GM21515 (cell line): ENCODE results near the gene KITLG.
"Not testable (repeated sequence)": the region's sequence is repeated elsewhere in the genome, so short reads cannot be mapped to it uniquely, and the experiment has no call there.

Experiments
- ATAC-seq: cut with Tn5 transposase; IDR thresholded peaks from one replicate; pipeline ENCODE4 v1.9.1; 2021; ENCODE audit not compliant: unreplicated experiment

Gene KITLG

DNA sequence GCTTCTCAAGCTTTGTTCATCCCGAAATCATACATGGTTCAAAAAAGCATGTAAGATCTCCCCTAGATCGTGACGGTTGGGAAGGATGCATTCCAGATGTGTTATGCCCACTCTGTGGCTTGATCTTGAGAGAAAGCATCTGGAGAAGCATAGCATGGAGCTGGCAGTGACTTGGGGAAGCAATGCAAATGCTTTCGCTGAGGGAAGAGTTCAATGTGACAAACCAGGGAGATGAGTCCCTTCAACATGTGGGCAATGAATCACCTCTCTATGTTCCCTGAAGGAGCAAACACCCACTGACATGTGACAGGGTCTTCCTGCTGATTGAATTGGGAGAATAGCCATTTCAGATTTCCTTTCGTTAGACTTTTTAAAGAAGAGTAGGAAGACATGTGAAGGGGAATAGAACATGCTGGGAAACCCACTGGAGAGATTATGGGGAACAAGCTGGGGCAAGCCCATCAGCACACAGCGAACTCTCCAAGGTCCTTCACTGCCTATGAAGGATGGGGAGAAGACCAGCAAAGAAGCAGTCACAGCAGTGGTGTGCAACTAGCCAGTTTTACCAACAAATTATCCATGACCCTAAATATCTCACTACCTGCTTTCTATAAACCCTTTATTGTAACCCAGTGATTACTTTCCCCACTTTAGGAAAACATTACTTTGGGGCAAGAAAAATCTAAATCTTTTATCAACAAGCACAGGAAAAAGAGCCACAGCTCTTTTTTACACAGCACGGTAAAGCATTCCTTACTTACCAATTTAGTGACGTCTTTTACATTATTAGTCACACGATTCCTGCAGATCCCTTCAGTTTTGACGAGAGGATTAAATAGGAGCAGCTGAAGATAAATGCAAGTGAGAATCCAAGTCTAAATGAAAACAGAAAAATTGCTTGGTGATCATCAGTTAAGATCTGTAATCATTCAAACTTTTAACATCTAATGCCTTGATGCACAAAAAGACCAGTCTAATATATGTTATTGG lies 35.0 kb downstream of the KITLG start:
- ATAC-seq: no peak

GRCh38 chr12:88539893-88540292 lies 40.4 kb downstream of the KITLG start:
- ATAC-seq: no peak

- no peak for ATAC-seq
Observed at GRCh38 chr12:88538697-88539096, 41.6 kb downstream of the KITLG start.

- no peak for ATAC-seq
Observed at GRCh38 chr12:88538250-88538649, 42.0 kb downstream of the KITLG start.

GRCh38 chr12:88530868-88531267 lies 49.4 kb downstream of the KITLG start:
- ATAC-seq: no peak

DNA sequence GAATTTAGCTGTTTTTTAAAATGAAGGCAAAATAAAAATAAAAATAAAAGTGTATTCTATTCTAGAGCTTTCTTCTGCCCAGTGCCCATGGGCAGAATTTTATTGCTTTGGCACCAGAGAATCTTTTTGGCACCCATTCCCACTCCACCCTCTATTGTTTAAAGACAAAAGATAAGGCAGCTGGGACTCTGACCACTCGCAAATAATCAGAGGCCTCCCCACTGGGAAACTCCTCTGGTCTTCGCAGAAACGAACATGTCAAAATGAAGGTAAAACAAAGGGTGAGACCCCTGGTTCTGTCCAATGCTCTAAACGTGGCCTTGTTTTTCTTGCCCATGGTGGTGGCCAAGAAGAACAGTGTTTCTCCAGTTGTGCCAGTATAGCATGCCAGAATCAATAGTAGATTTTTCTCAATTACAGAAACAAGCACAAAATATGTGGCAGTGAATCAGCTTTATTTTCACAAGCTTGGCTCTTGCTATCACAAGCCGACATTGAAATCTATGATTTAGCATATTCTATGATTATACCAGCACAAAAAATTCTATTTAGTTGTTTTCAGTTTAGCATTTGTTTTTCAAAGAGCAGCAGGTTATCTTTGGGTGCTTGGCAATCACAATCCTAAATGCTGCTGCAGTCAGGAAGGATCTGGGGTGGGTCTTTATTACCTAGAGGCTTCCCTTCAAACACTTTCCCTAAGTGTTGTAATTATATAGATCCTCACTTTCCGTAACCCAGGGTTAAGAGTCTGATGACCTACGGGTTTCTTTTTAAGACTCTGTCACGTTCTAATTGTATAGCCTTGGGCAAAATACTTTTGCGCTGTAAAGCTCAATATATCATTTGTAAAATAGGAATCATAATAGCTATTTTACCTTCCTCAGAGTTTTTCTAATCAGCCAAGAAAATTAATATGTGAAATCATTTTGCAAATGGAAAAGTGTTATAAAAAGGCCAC lies 50.5 kb downstream of the KITLG start:
- no peak for ATAC-seq

GRCh38 chr12:88522961-88523360 lies 57.3 kb downstream of the KITLG start:
- ATAC-seq: no peak

DNA sequence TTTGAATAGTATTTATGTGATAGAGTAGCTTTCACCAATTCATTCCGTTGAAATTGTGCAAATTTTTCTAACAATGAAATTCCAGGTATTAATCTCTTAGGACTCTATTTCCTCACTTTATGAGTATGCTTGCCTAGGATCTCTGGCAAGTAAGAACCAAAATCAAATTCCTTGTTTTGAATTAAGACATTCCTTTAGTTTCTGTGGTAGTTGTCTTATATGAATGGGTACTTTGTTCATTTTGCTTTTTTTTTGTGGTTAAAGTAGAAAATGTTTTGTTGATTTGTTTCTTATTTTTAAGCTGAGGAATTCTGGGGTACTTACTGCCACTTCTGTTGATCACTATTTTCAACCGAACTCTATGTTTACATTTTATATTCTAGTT lies 59.8 kb downstream of the KITLG start:
- ATAC-seq: no peak

- no peak for ATAC-seq
Observed at GRCh38 chr12:88519802-88520435, 60.4 kb downstream of the KITLG start.

- no peak for ATAC-seq
Observed at GRCh38 chr12:88518863-88519403, 61.3 kb downstream of the KITLG start.

- ATAC-seq: no peak
Observed at GRCh38 chr12:88516811-88517210, 63.5 kb downstream of the KITLG start.

GRCh38 chr12:88510843-88511242 lies 69.4 kb downstream of the KITLG start:
- no peak for ATAC-seq

GRCh38 chr12:88509851-88510250 lies 70.4 kb downstream of the KITLG start:
- ATAC-seq: no peak

GRCh38 chr12:88509347-88509746 lies 70.9 kb downstream of the KITLG start:
- no peak for ATAC-seq

DNA sequence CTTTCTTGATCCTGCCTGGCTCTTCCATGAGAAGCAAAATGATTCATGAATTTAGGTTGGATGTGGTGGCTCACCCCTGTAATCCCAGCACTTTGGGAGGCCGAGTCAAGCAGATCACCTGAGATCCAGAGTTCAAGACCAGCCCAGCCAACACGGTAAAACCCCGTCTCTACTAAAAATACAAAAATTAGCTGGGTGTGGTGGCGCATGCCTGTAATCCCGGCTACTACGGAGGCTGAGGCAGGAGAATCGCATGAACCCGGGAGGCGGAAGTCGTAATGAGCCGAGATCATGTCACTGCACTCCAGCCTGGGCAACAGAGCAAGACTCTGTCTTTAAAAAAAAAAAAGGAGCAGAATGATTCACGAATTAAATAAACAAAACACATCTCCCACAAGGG lies 72.4 kb downstream of the KITLG start:
- ATAC-seq: not testable (repeated sequence)

GRCh38 chr12:88507270-88507669 lies 73.0 kb downstream of the KITLG start:
- ATAC-seq: no peak

- no peak for ATAC-seq
Observed at GRCh38 chr12:88505696-88506095, 74.6 kb downstream of the KITLG start.

- ATAC-seq: no peak
Observed at GRCh38 chr12:88503281-88503703, 77.0 kb downstream of the KITLG start.

- no peak for ATAC-seq
Observed at GRCh38 chr12:88501972-88502938, 78.0 kb downstream of the KITLG start.
